Measurements from ENCODE around the gene TMEM178B. TPM values are rescaled to one million over a fixed set of nuclear protein-coding genes. Genes with fewer than 3 reads are reported as not detected.

Gene TMEM178B
- total RNA-seq, 2 experiments from 2014 or later, result 0.22 to 0.25 TPM

DNA sequence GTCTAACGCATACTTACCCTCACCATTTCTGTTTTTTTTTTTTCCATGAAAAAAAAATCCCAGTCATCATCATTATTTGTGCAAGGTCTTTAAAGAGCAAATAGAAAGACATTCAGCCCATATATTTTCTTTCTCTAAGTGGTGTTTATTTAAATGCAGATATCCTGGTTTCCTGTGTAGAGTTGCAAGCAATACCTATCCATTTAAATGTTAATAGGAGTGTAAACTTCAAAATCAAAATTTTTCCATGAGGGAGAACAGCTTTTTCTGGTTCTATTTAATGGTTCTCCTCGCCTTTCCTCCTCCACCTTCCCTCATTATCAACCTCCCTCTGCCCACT lies 357.2 kb downstream of the TMEM178B start:
- no peaks in the 10 kb centered on the region for H3K9me3 Mint-ChIP-seq
- no peak overlapping the region for H3K4me3 Mint-ChIP-seq
- H3K27ac Mint-ChIP-seq, result no peak overlapping the region
- ChIA-PET CTCF (no interaction called here), POLR2A (no interaction called here)
- peaks cover 20% of the 10 kb centered on the region for H3K27me3 Mint-ChIP-seq
- no peak for DNase-seq
- H3K36me3 Mint-ChIP-seq (ENCODE audit: low read depth), result no peaks in the 10 kb centered on the region
- H3K4me1 Mint-ChIP-seq, result no peaks in the 10 kb centered on the region

DNA sequence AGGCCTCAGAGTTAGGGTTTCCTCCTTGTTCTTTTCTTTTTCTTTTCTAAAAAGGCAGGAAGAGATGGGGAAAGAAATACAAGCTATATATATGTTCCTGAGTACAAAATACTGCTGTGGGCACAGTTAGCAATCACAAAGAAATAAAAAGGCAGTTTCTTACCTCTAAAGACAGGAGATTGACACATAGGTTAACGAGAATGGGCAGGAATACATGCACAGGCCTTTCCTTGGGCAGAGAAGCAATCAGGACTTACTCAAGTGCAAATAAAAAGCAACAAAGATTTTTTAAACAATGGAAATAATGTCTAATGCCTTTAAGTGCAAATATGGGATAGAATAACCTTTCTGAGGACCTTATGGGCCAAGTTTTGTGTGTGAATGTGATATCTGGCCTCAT lies 357.8 kb downstream of the TMEM178B start:
- Mint-ChIP-seq H3K27ac (no peak overlapping the region), H3K9me3 (no peaks in the 10 kb centered on the region), H3K27me3 (peaks cover 20% of the 10 kb centered on the region), H3K36me3 (ENCODE audit: low read depth) (no peaks in the 10 kb centered on the region), H3K4me1 (no peaks in the 10 kb centered on the region), H3K4me3 (no peak overlapping the region)
- POLR2A ChIA-PET, result no interaction called here
- CTCF ChIA-PET, result no interaction called here
- no peak for DNase-seq

- POLR2A ChIA-PET, result no interaction called here
- H3K4me3 Mint-ChIP-seq, result no peak overlapping the region
- CTCF ChIA-PET, result no interaction called here
- no peak for DNase-seq
- no peaks in the 10 kb centered on the region for H3K4me1 Mint-ChIP-seq
- H3K27me3 Mint-ChIP-seq, result peaks cover 20% of the 10 kb centered on the region
- no peaks in the 10 kb centered on the region for H3K9me3 Mint-ChIP-seq
- H3K36me3 Mint-ChIP-seq (ENCODE audit: low read depth), result no peaks in the 10 kb centered on the region
- H3K27ac Mint-ChIP-seq, result no peak overlapping the region
Measured at GRCh38 chr7:141433698-141434097, 359.8 kb downstream of the TMEM178B start.

- ChIA-PET CTCF (interaction anchor here (1.5 kb wide), 1 partner anchor 14 kb away, joined by 4 read pairs; no protein-coding TSS in a partner anchor), POLR2A (no interaction called here)
- H3K4me1 Mint-ChIP-seq, result no peaks in the 10 kb centered on the region
- H3K27ac Mint-ChIP-seq, result no peak overlapping the region
- H3K27me3 Mint-ChIP-seq, result peaks cover 13% of the 10 kb centered on the region
- H3K36me3 Mint-ChIP-seq (ENCODE audit: low read depth), result no peaks in the 10 kb centered on the region
- H3K4me3 Mint-ChIP-seq, result no peak overlapping the region
- DNase-seq, result no peak
- H3K9me3 Mint-ChIP-seq, result no peaks in the 10 kb centered on the region
Measured at GRCh38 chr7:141436139-141436538, 362.3 kb downstream of the TMEM178B start.

GRCh38 chr7:141436575-141437075 lies 362.8 kb downstream of the TMEM178B start:
- Mint-ChIP-seq H3K9me3 (no peaks in the 10 kb centered on the region), H3K27me3 (peaks cover 10% of the 10 kb centered on the region), H3K4me1 (no peaks in the 10 kb centered on the region), H3K4me3 (no peak overlapping the region), H3K27ac (no peak overlapping the region), H3K36me3 (ENCODE audit: low read depth) (no peaks in the 10 kb centered on the region)
- CTCF ChIA-PET, result interaction anchor here (1.5 kb wide), 1 partner anchor 15 kb away, joined by 4 read pairs; no protein-coding TSS in a partner anchor
- POLR2A ChIA-PET, result no interaction called here
- DNase-seq, result no peak

DNA sequence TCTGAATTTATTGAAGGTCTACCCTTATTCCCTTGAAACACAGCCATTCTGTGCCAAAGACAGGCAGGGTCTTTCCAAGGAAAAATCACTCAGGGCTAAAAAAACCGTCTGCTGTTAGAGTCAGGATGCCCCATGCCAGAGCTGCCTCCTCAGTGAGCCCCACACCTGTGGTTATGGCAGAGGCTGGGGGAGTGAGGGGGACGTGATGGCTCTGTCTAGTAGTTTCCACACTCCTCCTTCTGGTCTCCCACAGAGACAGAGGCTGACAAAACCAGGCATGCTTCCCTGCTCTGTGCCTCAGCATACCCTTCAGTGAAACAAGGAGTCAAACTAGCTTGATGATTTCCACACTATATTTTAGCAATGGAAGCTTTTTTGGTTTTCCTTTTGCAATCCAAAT lies 365.3 kb downstream of the TMEM178B start:
- H3K27me3 Mint-ChIP-seq, result peaks cover 4% of the 10 kb centered on the region
- H3K36me3 Mint-ChIP-seq (ENCODE audit: low read depth), result no peaks in the 10 kb centered on the region
- no peak for DNase-seq
- CTCF ChIA-PET, result no interaction called here
- no peak overlapping the region for H3K4me3 Mint-ChIP-seq
- no peaks in the 10 kb centered on the region for H3K4me1 Mint-ChIP-seq
- no peaks in the 10 kb centered on the region for H3K9me3 Mint-ChIP-seq
- no peak overlapping the region for H3K27ac Mint-ChIP-seq
- POLR2A ChIA-PET, result no interaction called here

DNA sequence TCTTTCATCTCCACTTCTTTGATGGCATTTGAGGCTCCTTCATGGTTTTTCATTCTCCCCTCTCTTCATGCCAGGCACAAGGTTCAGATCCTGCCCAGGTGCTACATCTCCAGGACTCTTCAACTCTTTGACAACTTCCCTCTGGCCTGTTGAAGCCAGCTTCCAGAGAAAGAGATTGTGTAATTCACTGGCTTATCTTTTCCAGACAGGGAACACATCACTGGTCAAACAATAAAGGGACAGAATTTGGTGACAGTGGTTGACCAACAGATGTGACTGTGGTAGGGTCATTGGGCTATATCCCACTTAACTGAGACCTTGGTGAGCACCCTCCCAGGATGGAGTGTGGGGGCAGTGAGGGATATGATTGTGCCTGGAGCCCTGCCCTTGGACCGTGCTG lies 365.9 kb downstream of the TMEM178B start:
- Mint-ChIP-seq H3K4me1 (no peaks in the 10 kb centered on the region), H3K9me3 (no peaks in the 10 kb centered on the region), H3K4me3 (no peak overlapping the region), H3K27me3 (peaks cover 7% of the 10 kb centered on the region), H3K27ac (no peak overlapping the region), H3K36me3 (ENCODE audit: low read depth) (no peaks in the 10 kb centered on the region)
- ChIA-PET POLR2A (no interaction called here), CTCF (interaction anchor here (0.6 to 1.7 kb wide), 2 partner anchors 12 to 597 kb away, joined by 3 to 6 read pairs; no protein-coding TSS in a partner anchor)
- no peak for DNase-seq

DNA sequence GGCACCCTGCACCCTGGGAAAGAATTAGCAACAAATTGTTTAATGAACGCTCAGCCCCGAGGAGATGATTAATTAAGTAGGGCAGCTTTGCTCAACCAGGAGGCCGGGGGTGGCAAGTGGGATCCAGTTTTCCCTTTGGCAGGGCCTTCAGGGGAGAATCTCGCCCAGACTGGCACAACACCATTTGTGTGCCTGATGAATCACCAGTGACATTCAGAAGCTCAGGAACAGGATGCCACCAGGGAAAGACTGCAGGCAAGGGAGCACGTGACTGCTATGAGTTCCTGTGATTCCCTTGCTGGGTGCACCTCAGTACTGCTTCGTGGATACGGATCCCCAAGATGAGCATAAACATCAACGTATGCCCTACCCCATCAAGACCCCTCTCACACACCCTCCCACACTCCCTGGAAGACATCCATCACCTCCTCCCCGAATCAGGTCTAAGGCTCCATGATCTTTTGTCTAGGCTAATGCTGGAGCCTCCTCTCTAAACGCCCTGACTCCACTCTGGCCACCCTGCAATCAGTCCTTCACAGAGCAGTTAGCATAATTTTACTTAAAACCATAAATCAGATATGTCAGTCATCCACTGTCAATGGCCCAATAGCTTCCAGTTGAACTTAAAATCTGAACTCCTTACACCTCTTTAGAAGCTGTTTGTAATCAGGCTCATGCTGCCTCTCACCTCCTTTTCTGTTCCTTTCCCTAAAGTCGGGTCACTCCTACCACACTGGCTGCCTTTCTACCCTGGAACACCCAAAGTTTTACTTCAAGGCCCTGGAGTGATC lies 368.2 kb downstream of the TMEM178B start:
- no peak overlapping the region for H3K4me3 Mint-ChIP-seq
- no peaks in the 10 kb centered on the region for H3K9me3 Mint-ChIP-seq
- H3K36me3 Mint-ChIP-seq (ENCODE audit: low read depth), result no peaks in the 10 kb centered on the region
- H3K4me1 Mint-ChIP-seq, result no peaks in the 10 kb centered on the region
- no peak overlapping the region for H3K27ac Mint-ChIP-seq
- peaks cover 12% of the 10 kb centered on the region for H3K27me3 Mint-ChIP-seq
- no peak for DNase-seq
- POLR2A ChIA-PET, result no interaction called here
- CTCF ChIA-PET, result interaction anchor here (0.8 to 1.1 kb wide), 2 partner anchors 11 to 100 kb away, joined by 3 read pairs; no protein-coding TSS in a partner anchor

DNA sequence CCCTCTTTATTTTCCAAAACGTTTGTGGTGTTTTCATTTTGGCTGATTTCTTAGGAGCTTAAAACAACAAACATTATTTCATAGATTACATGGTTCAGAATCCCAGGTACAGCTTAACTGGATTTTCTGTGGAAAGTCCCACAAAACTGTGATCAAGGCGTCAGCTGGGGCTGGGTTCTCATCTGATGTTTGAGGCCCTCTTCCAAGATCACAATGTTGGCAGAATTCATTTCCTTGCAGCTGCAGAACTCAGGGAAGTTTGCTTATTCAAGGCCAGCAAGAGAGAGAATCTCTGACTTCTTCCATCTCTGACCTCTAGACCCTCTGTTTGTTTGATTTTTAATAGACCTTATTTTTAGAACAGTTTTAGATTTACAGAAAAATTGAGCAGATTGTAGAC lies 368.9 kb downstream of the TMEM178B start:
- ChIA-PET POLR2A (no interaction called here), CTCF (interaction anchor here (1.1 kb wide), 1 partner anchor 10 kb away, joined by 3 read pairs; no protein-coding TSS in a partner anchor)
- H3K9me3 Mint-ChIP-seq, result no peaks in the 10 kb centered on the region

DNA sequence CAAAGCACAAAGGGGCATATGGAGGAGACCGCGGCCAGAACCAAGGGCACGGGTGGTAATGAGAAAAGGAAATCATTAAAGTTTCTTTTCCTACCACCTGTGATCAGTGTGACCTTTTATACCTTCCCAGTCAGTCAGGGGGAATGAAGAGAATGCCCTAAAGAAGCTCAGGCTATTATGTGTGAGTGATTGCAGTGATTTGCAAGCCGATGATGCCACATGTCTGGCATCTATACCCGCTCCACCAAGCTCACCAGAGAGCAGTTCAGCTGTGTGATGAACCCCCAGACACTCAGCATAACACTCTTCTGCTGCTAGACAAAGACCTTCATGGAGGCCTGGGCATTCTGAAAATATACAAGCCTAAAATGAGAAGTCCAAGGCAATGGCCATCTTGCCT lies 371.1 kb downstream of the TMEM178B start:
- Mint-ChIP-seq H3K4me3 (no peak overlapping the region), H3K36me3 (ENCODE audit: low read depth) (no peaks in the 10 kb centered on the region), H3K27me3 (peaks cover 12% of the 10 kb centered on the region), H3K27ac (no peak overlapping the region), H3K4me1 (no peaks in the 10 kb centered on the region), H3K9me3 (no peaks in the 10 kb centered on the region)
- ChIA-PET POLR2A (interaction anchor here (0.6 kb wide), 1 partner anchor 941 kb away, joined by 6 read pairs; no protein-coding TSS in a partner anchor), CTCF (no interaction called here)
- no peak for DNase-seq

More for the DNA sequence above, 368.9 kb downstream of the TMEM178B start:
- Mint-ChIP-seq H3K27me3 (peaks cover 12% of the 10 kb centered on the region), H3K27ac (no peak overlapping the region), H3K4me3 (no peak overlapping the region), H3K4me1 (no peaks in the 10 kb centered on the region), H3K36me3 (ENCODE audit: low read depth) (no peaks in the 10 kb centered on the region)
- no peak for DNase-seq

- H3K27ac Mint-ChIP-seq, result no peak overlapping the region
- H3K4me3 Mint-ChIP-seq, result no peak overlapping the region
- ChIA-PET POLR2A (no interaction called here), CTCF (interaction anchor here (2.2 kb wide), 1 partner anchor 11 kb away, joined by 6 read pairs; no protein-coding TSS in a partner anchor)
- H3K36me3 Mint-ChIP-seq (ENCODE audit: low read depth), result no peaks in the 10 kb centered on the region
- H3K4me1 Mint-ChIP-seq, result no peaks in the 10 kb centered on the region
- peaks cover 4% of the 10 kb centered on the region for H3K27me3 Mint-ChIP-seq
- no peaks in the 10 kb centered on the region for H3K9me3 Mint-ChIP-seq
- no peak for DNase-seq
Measured at GRCh38 chr7:141451232-141451631, 377.4 kb downstream of the TMEM178B start.

DNA sequence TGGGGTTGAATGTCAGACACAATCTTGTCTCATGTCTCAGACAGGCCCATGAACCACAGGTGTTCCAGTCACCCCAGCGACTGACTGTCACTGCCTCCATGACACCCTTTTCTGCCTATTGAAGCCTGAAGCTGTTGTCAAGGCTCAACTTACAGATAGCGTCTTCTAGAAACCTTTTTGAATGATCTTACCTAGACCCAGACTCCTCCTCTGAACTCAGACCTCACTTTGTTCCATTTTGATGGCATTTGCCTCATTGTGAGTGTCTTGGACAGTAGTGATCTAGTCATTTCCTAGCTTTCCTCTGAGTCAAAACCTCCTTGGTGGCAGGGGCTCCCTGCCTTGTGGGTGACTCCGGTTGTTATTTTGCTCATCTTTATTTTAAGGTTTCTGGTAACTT lies 379.0 kb downstream of the TMEM178B start:
- Mint-ChIP-seq H3K27ac (no peak overlapping the region), H3K36me3 (ENCODE audit: low read depth) (no peaks in the 10 kb centered on the region), H3K4me3 (no peak overlapping the region), H3K4me1 (no peaks in the 10 kb centered on the region), H3K9me3 (no peaks in the 10 kb centered on the region), H3K27me3 (peaks cover 5% of the 10 kb centered on the region)
- no peak for DNase-seq
- ChIA-PET POLR2A (no interaction called here), CTCF (interaction anchor here (0.8 to 1.3 kb wide), 2 partner anchors 10 kb away, joined by 3 read pairs; no protein-coding TSS in a partner anchor)

DNA sequence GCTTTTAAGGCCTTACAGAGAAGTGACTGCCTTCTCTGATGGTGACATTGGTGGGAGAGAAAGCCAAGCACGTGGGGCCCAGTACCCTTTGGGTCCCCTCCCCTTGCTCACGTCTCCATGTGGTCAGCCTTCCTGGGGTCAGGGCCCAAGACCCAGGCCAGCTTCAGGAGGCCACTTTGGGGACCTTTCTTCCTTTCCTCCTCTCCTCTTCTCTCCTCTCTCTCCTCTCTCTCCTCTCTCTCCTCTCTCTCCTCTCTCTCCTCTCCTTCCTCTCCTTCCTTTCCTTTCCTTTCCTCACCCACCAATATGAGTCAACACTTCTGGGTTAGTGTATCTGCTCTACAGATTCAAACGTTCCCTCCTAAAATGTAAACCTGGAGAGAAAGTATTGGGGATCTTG lies 380.5 kb downstream of the TMEM178B start:
- Mint-ChIP-seq H3K4me3 (no peak overlapping the region), H3K4me1 (no peaks in the 10 kb centered on the region)
- POLR2A ChIA-PET, result no interaction called here

More for the DNA sequence above, 380.5 kb downstream of the TMEM178B start:
- Mint-ChIP-seq H3K36me3 (ENCODE audit: low read depth) (no peaks in the 10 kb centered on the region), H3K9me3 (no peaks in the 10 kb centered on the region), H3K27me3 (peaks cover 6% of the 10 kb centered on the region), H3K27ac (no peak overlapping the region)
- DNase-seq, result no peak
- CTCF ChIA-PET, result interaction anchor here (0.6 to 0.8 kb wide), 3 partner anchors 9 to 354 kb away, joined by 3 to 4 read pairs (median 3); no protein-coding TSS in a partner anchor

All from activated CD4-positive, alpha-beta T cell treated with anti-CD3 and anti-CD28 coated beads, Interleukin-2, amount 10 ng/mL, durations not matched to agents 7 days and 5 days (primary cell).